Inflammatory macrophage (primary cell): Measurements from ENCODE around the gene WHAMM.
A peak's percentile ranks its signal among the peaks of the same experiment; 100 is the strongest.
"Not testable (repeated sequence)": the region's sequence is repeated elsewhere in the genome, so short reads cannot be mapped to it uniquely, and the experiment has no call there.

Source experiments
- DNase-seq, 2 donors: peaks; one replicate each; pipeline ENCODE4 v3.0.0-alpha.2; 2020 to 2022

Gene WHAMM

GRCh38 chr15:82838096-82838735, 28.8 kb downstream of the WHAMM start:
- DNase-seq, result no peak

- no peak for DNase-seq
These were observed 29.7 kb downstream of the WHAMM start for GRCh38 chr15:82839136-82839535.

GRCh38 chr15:82840166-82840565, 30.7 kb downstream of the WHAMM start:
- no peak for DNase-seq

GRCh38 chr15:82843566-82843965, 34.1 kb downstream of the WHAMM start:
- DNase-seq, result peak; percentile 78 to 84

- DNase-seq, result no peak
These were observed 36.3 kb downstream of the WHAMM start for GRCh38 chr15:82845686-82846085.

GRCh38 chr15:82846621-82847020, 37.2 kb downstream of the WHAMM start:
- no peak for DNase-seq

GRCh38 chr15:82847703-82848102, 38.3 kb downstream of the WHAMM start:
- DNase-seq, result no peak

- DNase-seq, result no peak
These were observed 39.0 kb downstream of the WHAMM start for GRCh38 chr15:82848241-82848993.

GRCh38 chr15:82849556-82850512, 40.4 kb downstream of the WHAMM start:
- DNase-seq, result peak; percentile 81 to 92

GRCh38 chr15:82850731-82851130, 41.3 kb downstream of the WHAMM start:
- DNase-seq, result no peak

GRCh38 chr15:82851306-82851850, 42.0 kb downstream of the WHAMM start:
- DNase-seq, result no peak

GRCh38 chr15:82851981-82852511, 42.6 kb downstream of the WHAMM start:
- no peak for DNase-seq

GRCh38 chr15:82852941-82853561, 43.6 kb downstream of the WHAMM start:
- DNase-seq, result peak in 1 of 2 donors; percentile 40

GRCh38 chr15:82854554-82854953, 45.1 kb downstream of the WHAMM start:
- no peak for DNase-seq

GRCh38 chr15:82855286-82856100, 46.1 kb downstream of the WHAMM start:
- DNase-seq, result peak; percentile 63 to 74

- no peak for DNase-seq
These were observed 47.2 kb downstream of the WHAMM start for GRCh38 chr15:82856397-82857170.

GRCh38 chr15:82858932-82859331, 49.5 kb downstream of the WHAMM start:
- DNase-seq, result no peak

GRCh38 chr15:82862886-82863285, 53.5 kb downstream of the WHAMM start:
- no peak for DNase-seq

- DNase-seq, result no peak
These were observed 55.5 kb downstream of the WHAMM start for GRCh38 chr15:82864967-82865366.

GRCh38 chr15:82865581-82865980, 56.2 kb downstream of the WHAMM start:
- DNase-seq, result not testable (repeated sequence)
